ENCODE measurements around the gene ATE1. TPM values are rescaled to one million over a fixed set of nuclear protein-coding genes. Genes with fewer than 3 reads are reported as not detected.

The ATE1 gene
- total RNA-seq, 1 experiment from 2014 or later, result 39.2 TPM

- Histone ChIP-seq H3K4me2 (ENCODE audit: low read length) (no peak overlapping the region), H3K9me2 (ENCODE audit: insufficient read depth) (no peaks in the 10 kb centered on the region), H3K9ac (ENCODE audit: low read length) (no peak overlapping the region), H3K27me3 (ENCODE audit: insufficient read depth, low read length) (no peaks in the 10 kb centered on the region), H3K4me1 (ENCODE audit: control insufficient read depth in 1 of 2, insufficient read depth in 2 of 2, low read length in 2 of 2) (no peaks in the 10 kb centered on the region), H3K9me3 (ENCODE audit: control insufficient read depth in 1 of 2, insufficient read depth in 1 of 2, low read depth in 1 of 2, low read length in 2 of 2) (no peaks in the 10 kb centered on the region), H2AFZ (ENCODE audit: low read depth, low read length, poor library complexity, severe bottlenecking) (no peak overlapping the region), H3K27ac (ENCODE audit: low read depth, low read length) (no peak overlapping the region), H3K36me3 (ENCODE audit: control insufficient read depth in 1 of 2, insufficient read depth in 2 of 2, low read length in 2 of 2) (no peaks in the 10 kb centered on the region), H3K79me2 (ENCODE audit: insufficient read depth, low read length) (no peaks in the 10 kb centered on the region), H4K20me1 (ENCODE audit: insufficient read depth) (no peaks in the 10 kb centered on the region), H3K4me3 (replicated peaks in 1 of 2; ENCODE audit: low read depth in 1 of 2, low read length in 2 of 2) (no peak overlapping the region)
- intact Hi-C loops (cut with micrococcal nuclease), result no loop called here
- no TSS peak for BruUV-seq (replicated peaks)
- TF ChIP-seq MAX (IDR thresholded peaks at IDR 0.05) (no peak), TCF7L2 (IDR thresholded peaks at IDR 0.05; ENCODE audit: borderline replicate concordance, extremely low read depth, insufficient read depth, insufficient read length) (no peak), EZH2phosphoT487 (IDR thresholded peaks at IDR 0.05; ENCODE audit: borderline replicate concordance) (no peak), RAD21 (IDR thresholded peaks at IDR 0.05; ENCODE audit: low read depth) (no peak), CEBPB (IDR thresholded peaks at IDR 0.05; ENCODE audit: low read depth) (no peak), POLR2A (IDR thresholded peaks at IDR 0.05; ENCODE audit: borderline replicate concordance, extremely low read depth, insufficient read depth, insufficient read length) (no peak), SRF (IDR thresholded peaks at IDR 0.05; ENCODE audit: low read depth) (no peak), REST (IDR thresholded peaks at IDR 0.05; ENCODE audit: low read depth) (no peak), EGR1 (IDR thresholded peaks at IDR 0.05; ENCODE audit: low read depth) (no peak)
- ChIA-PET RAD21 (ENCODE audit: low non-redundant PET in 1 of 2, low total read pairs in 2 of 2, uncharacterized antibody in 2 of 2, unreplicated experiment in 2 of 2) (no interaction called here), POLR2A (no interaction called here), CTCF (no interaction called here)
- no peak for ATAC-seq
- no peak for DNase-seq (ENCODE audit: low read depth, low spot score)
Observed at GRCh38 chr10:121797490-121797889, 130.3 kb downstream of the ATE1 start.

Data from HCT116 (cell line).